CD4-positive, alpha-beta T cell treated with Interleukin-15 for 4 hours (primary cell): ENCODE measurements around the gene NAV3.

Experiments
- DNase-seq: peaks from one replicate; pipeline ENCODE4 v3.0.0-alpha.2; 2020; ENCODE audit warnings: low spot score

The NAV3 gene

GRCh38 chr12:77993658-77994057, 163.0 kb downstream of the NAV3 start:
- DNase-seq, result no peak

- no peak for DNase-seq
Observed at GRCh38 chr12:77995436-77996167, 164.9 kb downstream of the NAV3 start.

- DNase-seq, result no peak
Observed at GRCh38 chr12:77996670-77997069, 166.0 kb downstream of the NAV3 start.

GRCh38 chr12:77998236-77998786, 167.6 kb downstream of the NAV3 start:
- DNase-seq, result no peak

GRCh38 chr12:77999074-77999715, 168.5 kb downstream of the NAV3 start:
- no peak for DNase-seq

GRCh38 chr12:78002878-78003277, 172.2 kb downstream of the NAV3 start:
- no peak for DNase-seq

GRCh38 chr12:78004249-78005093, 173.8 kb downstream of the NAV3 start:
- no peak for DNase-seq

- DNase-seq, result no peak
Observed at GRCh38 chr12:78005094-78005492, 174.4 kb downstream of the NAV3 start.

GRCh38 chr12:78007173-78007572, 176.5 kb downstream of the NAV3 start:
- DNase-seq, result no peak

GRCh38 chr12:78009031-78009430, 178.3 kb downstream of the NAV3 start:
- DNase-seq, result no peak

- no peak for DNase-seq
Observed at GRCh38 chr12:78018171-78018910, 187.6 kb downstream of the NAV3 start.

- DNase-seq, result no peak
Observed at GRCh38 chr12:78018939-78019338, 188.2 kb downstream of the NAV3 start.

GRCh38 chr12:78028426-78028825, 197.7 kb downstream of the NAV3 start:
- no peak for DNase-seq

GRCh38 chr12:78034025-78034424, 203.3 kb downstream of the NAV3 start:
- no peak for DNase-seq

- no peak for DNase-seq
Observed at GRCh38 chr12:78035901-78036606, 205.4 kb downstream of the NAV3 start.

GRCh38 chr12:78036874-78037273, 206.2 kb downstream of the NAV3 start:
- DNase-seq, result no peak

- DNase-seq, result no peak
Observed at GRCh38 chr12:78037707-78038106, 207.0 kb downstream of the NAV3 start.

- DNase-seq, result no peak
Observed at GRCh38 chr12:78038541-78038940, 207.8 kb downstream of the NAV3 start.

- DNase-seq, result no peak
Observed at GRCh38 chr12:78038986-78039385, 208.3 kb downstream of the NAV3 start.

- DNase-seq, result no peak
Observed at GRCh38 chr12:78040111-78040510, 209.4 kb downstream of the NAV3 start.

- no peak for DNase-seq
Observed at GRCh38 chr12:78050790-78051189, 220.1 kb downstream of the NAV3 start.
